A549 treated with dexamethasone at 1 μM for 4 hours (cell line): Measurements from ENCODE around the gene GRPR. TPM values are rescaled to one million over a fixed set of nuclear protein-coding genes. Genes with fewer than 3 reads are reported as not detected.

Source experiments
- total RNA-seq: library from RNA; stranded (reverse); fragments of 200-300 nt; extraction: Qiagen RNA extraction; gene quantifications from 5 replicates; pipeline ENCODE4 v1.2.3, GENCODE V29; 2022

The GRPR gene
- not detected in 5 replicates for total RNA-seq

DNA sequence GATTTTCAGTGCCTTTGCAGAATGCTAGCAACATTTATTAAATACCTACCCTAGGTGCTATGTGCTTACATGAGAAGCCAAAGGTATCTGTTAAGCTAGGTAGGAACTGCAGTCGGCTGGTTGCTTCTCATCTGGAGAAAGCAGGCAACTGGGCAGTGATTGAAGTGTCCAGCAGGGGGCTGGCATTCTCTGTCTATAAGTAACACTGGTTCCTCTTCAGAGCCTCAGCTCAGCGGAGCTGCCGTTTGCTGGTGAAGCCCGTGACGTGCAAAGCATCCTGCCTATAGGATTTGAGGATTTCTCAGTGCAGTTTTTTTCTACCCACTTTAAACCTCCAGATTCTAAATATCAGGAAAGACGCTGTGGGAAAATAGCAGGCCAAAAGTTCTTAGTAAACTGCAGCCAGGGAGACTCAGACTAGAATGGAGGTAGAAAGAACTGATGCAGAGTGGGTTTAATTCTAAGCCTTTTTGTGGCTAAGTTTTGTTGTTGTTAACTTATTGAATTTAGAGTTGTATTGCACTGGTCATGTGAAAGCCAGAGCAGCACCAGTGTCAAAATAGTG lies at the start of gene GRPR:
GRPR (plus strand) TSS at position 344 of the 565 bp plus-strand sequence. CDS start 389 bp downstream, outside the sequence.

GRCh38 chrX:16167181-16167580 lies 43.8 kb downstream of the GRPR start, which contains the start of gene MAGEB17:
TSS of gene MAGEB17 (plus strand) at chrX:16167481. CDS start at chrX:16170383, 2,902 bp downstream.

Other genes starting within 250 kb of the GRPR start
- gene MAGEB17, start 43.9 kb downstream of the GRPR start, total RNA-seq = not detected in 5 replicates